OCI-M1 (cell line): Measurements from ENCODE around the gene JARID2.
A peak's percentile ranks its signal among the peaks of the same experiment; 100 is the strongest.

Experiments
- DNase-seq: peaks from one replicate; lab custom pipeline; 2025; lab: John Stamatoyannopoulos, UW

Gene JARID2

DNA sequence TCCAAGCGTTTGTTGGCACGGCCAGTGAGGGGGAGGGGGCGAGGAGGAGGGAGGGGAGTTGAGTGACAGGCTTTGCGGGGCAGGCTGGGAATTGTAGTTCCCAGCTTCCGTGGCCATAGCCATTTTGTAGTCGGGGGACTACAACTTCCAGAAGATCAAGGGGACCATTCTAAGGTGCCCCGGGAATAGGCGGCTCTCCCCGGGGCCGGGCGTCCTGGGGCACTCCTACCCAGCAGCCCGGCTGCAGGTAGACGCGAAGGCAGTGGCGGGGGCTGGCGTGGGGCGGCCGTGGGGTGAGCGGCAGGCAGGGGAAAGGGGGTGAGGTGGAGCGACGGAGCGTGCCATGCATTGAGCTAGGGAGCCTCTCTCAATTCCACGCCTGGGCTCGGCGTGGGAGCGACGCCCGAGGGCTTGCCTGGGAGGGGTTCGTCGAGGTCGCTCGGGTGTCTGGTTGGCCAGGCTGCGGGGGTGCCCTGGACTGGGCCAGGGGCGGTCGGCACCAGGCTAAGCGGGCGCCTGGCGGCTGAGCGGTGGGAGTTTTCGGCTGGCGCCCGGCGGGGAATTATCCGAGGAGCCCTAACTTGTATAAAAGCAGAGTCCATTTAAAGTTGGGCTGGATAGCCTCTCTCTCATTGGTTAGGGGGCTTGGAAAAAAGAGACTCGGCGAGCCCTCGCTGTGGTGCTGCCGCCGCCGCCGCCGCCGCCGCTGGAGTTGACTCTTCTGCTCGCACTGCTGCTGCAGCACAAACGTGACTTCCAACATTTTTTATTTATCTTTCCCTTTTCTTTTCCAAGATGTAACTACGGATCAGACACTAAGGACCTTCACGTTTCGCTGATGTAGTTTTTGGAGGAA lies at the start of gene JARID2:
Gene JARID2, plus strand, starts transcription at position 709 of the 856 bp plus-strand sequence. CDS start 471 bp downstream, outside the sequence.
- peak; percentile 98 for DNase-seq

DNA sequence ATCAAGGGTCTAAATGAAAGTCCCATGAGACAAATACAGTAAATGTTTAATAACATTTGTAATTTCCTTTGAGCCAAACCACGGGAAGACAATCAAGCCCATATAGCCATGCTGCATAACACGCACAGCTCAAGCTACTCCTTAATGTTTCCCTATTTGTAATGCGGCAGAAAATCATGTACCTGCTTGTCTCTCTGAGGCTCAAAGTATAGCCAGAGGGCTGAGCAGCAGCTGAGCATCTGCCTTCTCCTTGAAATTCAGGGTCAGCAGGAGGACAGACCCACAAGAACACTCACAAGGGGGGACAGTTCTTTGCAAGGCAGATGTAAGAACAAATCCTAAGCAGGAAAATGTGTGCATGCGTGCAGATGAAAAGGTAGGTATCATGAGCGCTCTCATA lies 45.8 kb upstream of the JARID2 start:
- no peak for DNase-seq

DNA sequence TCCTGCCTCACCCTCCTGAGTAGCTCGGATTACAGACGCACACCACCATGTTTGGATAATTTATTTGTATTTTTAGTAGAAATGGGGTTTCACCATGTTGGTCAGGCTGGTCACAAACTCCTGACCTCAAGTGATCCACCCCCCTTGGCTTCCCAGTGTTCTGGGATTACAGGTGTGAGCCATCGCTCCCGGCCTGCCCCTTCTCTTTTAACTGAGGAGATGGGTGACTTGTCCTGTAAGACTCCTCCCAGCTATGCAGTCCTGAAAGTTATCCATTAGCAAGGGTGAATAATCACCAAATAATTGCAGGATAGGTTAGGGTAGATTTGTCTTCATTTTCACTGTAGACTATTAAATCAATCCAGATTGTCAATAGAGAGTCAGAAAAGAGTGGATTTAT lies 40.5 kb upstream of the JARID2 start:
- no peak for DNase-seq

DNA sequence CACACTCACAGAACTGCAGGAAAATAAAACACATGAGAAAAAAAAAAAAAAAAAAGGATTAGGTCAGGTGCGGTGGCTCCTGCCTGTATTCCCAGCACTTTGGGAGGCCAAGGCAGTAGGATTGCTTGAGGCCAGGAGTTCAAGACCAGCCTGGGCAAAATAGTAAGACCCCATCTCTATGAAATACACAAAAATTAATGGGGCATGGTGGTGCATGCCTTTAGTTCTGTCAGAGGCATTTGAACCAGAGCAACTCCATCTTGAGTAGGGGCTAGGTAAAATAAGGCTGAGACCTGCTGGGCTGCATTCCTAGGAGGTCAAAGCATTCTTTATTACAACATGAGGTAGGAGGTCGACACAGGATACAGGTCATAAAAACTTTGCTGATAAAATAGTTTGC lies 39.0 kb upstream of the JARID2 start:
- DNase-seq = no peak

DNA sequence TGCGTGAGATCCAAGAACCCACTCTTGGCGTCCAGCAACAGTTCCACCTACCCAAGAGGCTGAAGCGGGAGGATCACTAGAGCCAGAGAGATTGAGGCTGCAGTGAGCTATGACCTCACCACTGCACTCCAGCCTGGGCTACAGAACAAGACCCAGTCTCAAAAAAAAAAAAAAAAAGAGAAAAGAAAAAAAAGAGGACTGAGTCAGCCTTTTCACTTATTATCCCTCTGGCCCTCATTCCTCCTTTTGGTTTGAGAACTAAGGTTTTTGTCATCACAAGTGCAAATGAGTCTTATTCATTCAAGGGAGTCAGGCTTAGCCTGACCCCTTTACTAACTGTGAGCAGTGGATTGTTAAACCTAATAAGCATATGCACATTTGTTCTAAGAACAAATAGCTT lies 37.9 kb upstream of the JARID2 start:
- DNase-seq = peak; percentile 28

DNA sequence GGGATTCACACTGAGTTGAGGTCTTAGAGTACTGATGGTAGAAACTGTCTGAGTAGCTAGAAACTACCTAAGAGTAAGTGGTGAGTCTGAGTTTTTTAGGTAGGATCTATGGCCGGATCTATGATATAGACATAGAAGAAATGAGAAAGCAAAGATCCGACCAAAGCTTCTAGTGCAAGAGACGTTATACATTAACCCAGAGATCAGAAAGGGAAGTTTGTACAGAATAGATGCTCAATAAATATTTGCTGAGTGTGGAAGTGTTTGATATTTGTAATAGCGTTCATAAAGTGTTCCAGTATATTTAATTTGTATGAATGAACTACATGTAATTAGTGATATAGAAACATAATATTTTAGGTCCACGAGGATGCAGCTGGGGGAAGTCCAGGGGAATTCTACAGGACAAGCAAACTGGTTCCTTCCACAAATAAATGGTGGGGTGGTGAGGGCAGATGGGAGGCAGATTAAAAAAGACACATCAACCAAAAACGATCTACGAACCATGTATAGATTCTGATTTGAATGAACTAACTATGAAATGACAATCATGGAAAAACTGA lies 31.9 kb upstream of the JARID2 start:
- no peak for DNase-seq

DNA sequence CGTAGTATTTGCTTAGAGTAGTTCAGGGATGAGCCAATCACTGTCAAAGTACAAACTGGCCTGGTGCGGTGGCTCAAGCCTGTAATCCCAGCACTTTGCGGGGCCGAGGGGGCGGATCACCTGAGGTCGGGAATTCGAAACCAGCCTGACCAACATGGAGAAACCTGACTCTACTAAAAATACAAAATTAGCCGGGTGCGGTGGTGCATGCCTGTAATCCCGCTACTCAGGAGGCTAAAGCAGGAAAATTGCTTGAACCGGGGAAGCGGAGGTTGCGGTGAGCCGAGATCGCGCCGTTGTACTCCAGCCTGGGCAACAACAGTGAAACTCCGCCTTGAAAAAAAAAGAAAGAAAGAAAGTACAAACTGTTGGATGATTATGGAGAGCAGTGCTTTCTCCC lies 27.5 kb upstream of the JARID2 start:
- DNase-seq = no peak

DNA sequence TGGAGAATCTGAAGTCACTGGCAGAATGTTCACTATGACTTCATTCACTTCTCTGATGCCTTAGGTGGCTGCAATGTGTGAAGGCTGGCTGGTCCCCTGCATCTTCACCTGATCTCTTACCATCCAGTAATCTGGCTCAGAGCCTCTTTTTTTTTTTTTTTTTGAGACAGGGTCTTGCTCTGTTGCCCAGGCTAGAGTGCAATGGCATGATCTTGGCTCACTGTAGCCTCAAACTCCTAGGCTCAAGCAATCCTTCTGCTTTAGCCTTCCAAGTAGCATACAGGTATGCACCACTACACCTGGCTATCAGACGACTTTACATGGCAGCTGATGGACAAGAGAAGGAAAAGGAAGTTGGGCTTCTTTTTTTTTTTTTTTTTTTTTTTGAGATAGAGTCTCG lies 25.8 kb upstream of the JARID2 start:
- DNase-seq = no peak

DNA sequence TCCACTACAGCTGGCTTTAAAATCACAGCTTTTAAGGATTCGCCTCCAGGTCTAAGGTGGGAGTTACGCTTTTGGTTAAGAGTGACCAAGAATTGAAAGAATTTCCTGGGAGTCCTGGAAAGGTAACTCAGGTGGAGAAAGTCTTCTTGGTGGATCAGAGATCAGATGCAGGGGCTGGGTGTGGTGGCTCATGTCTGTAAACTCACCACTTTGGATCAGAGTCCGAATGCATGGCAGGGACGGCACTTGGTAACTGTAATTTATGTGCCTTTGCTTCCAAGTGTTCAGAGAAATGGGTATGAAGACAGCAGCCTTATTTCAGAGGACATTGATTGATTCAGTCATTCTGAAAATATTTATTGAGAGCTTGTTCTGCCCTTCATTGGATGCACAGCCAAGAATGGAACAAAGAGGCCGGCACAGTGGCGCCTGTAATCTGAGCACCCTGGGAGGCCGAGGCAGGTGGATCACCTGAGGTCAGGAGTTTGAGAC lies 18.0 kb upstream of the JARID2 start:
- DNase-seq = no peak

DNA sequence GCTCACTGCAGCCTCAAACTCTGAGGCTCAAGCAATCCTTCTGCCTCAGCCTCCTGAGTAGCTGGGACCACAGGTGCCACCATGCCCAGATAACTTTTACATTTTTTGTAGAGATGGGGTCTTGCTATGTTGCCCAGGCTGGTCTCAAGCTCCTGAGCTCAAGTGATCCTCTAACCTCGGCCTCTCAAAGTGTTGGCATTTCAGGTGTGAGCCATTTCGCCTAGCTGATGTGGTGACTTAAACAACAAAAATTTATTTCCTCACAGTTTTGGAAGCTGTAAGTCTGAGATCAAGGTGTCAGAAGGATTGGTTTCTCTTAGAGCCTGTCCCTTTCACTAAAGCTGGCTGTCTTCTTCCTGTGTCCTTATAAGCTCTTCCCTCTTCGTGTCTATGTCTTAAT lies 15.0 kb upstream of the JARID2 start:
- no peak for DNase-seq

DNA sequence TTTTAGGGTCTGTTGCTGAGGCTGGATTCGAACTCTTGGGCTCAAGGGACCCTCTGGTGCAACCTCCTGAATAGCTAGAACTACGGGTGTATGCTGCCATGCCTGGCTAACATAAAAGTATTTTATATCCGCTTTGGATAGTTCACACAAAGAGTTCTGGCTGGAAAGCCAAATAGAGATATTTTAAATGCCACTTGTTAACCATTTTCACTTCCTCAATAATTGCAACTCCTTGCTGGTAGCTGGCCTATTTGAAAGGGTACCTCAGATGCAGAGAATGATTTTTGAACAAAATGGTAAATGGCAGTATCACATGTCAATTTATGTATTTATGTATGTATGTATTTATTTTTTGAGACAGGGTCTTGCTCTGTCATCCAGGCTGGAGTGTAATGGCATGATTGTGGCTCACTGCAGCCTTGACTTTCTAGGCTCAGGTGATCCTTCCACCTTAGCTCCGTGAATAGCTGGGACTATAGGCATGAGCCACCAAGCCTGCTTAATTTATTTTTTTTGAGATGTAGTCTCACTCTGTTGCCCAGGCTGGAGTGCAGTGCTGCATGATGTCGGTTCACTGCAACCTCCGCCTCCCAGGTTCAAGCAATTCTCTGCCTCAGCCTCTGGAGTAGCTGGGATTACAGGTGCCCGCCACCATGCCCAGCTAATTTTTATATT lies 12.9 kb upstream of the JARID2 start:
- DNase-seq = no peak

DNA sequence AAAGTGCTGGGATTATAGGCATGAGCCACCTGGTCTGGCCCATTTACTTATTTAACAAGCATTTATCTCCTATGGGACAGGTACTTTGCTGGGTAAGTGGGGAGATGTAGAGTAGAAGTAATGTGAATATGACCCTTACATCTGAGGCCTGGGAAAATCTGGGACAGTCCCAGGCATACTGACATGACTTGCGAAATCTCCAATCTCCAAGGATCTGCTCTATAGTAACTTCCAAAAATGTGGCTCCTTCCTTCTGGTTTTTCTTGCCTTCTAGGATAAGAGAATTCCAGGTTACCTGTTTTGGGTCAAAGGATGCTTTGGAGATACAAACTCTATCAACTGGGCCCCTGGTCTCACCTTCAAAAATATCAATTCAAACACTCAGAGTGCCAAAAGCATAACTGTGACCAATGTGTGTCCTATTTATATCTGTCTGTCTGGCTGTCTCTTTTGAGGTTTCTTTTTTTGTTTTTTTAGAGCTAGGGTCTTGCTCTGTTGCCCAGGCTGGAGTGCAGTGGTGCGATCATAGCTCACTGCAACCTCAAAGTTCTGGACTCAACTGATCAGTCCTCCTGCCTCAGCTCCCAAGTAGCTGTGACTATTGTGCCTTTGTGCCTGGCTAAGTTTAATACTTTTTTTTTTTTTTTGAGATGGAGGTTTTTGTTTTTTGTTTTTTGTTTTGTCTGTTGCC lies 11.7 kb upstream of the JARID2 start:
- no peak for DNase-seq

DNA sequence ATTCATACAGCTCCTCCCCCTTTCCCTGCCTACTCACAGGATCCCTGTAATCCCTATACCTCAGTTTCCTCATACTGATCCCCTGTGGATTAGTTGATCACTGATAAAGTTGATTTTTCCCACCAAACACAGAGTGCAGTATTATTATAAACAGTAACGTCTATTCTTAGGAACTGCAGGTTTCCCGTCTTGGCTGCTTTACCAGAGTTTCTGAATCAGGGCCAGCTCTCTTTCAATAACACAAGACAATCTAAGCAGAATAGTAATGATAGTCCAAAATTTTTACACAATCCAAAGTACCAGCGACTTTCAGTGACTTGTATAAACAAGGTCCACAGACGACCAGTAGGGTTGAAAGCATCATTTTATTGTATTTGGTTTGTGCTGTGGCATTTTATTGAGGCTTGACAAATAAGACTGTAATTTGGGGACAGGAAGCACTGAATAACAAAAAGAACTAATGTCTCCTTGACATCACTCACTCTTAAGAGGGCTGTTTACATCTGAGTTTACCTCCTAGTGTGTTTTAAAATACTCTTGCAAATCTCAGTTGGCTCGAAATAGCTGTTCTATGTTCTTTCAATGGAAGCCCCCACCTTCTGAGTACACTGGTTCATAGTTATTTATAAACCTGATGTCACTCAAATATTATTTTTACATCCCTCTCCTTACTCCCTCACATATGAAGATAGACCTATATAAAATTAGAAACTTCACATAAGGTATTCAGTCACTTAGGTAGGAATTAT lies 6.1 kb upstream of the JARID2 start:
- DNase-seq = no peak

DNA sequence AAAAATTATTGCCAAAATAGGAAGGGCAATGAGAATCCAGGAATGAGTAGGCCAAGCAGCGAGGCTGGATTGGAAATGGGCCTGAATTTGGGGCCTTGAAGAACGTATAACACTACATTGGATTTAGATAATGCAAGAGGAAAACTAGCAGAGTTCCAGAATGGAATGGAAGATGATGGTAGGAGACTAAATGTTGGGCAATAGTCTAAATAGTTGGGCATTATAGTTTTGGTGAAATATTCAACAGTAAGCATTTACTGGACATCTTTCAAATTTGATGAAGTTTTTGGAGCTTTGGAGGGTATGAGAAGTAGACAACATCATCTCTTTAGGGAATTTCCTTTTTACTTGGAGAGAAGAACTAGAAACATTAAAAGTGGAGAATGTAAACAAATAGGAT lies 3.4 kb upstream of the JARID2 start:
- no peak for DNase-seq

DNA sequence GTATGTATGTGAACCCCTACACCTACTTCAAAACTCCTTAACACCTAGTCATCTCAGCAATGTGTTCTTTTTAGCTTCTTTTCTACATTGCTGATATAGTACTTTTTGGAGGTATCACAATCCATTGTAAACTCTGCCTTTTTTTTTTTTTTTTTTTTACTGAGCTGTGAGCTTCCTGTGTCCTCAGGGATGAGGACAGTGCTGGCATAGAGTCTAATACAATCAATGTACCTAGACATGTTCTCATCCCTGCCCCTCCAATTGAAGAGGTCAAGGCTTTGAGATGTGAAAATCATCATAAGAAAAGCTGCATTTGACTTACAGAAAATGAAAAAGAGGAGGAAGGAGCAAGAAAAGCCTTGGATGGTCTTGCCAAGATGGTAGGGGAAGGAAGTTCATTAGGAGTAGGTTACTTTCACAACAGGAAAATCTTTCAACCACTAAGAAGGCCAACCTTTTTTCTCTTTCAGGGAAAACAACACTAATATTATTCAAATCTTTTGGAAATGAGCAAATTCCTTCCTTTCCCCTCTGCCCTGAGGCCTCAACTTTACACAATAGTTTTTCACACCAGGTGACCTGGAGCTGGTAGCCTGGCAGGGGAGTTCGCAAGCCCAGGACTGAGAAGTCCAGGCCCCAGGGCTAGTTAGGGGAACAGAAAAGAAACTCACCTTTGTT lies 2.8 kb upstream of the JARID2 start:
- DNase-seq = no peak

DNA sequence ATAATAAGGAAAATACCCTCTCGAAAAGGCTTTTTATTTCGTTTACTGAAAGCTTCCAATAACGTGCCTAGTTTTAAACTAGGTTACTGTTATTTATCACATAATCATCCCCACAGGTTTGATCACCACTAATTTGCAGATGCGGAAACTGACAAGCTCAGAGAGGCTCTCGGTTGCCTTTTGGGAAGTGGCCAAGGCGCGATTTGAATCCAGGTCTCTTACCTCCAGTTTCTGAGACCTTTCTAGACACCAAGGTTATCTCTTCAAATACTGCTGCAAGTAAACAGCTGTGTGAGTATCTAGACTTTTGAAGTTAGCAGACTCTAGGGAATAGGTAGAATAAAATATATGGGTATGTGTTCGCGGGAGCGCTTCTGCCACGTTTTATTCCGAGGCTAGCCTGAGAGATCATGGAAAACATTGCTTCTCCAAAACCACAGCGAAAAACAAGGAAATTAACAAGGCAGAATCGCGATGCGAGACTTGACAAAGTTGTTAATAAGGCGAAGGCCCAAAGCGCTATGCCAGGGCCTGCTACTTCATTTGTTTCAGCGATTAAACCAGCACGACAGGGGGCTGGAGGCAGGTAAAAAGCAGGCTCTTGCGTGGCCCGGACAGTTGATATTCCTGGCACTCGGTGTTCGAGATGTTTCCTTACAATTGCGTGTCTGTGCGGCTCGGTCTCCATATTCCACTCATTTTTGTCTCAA lies 1.8 kb upstream of the JARID2 start:
- no peak for DNase-seq

DNA sequence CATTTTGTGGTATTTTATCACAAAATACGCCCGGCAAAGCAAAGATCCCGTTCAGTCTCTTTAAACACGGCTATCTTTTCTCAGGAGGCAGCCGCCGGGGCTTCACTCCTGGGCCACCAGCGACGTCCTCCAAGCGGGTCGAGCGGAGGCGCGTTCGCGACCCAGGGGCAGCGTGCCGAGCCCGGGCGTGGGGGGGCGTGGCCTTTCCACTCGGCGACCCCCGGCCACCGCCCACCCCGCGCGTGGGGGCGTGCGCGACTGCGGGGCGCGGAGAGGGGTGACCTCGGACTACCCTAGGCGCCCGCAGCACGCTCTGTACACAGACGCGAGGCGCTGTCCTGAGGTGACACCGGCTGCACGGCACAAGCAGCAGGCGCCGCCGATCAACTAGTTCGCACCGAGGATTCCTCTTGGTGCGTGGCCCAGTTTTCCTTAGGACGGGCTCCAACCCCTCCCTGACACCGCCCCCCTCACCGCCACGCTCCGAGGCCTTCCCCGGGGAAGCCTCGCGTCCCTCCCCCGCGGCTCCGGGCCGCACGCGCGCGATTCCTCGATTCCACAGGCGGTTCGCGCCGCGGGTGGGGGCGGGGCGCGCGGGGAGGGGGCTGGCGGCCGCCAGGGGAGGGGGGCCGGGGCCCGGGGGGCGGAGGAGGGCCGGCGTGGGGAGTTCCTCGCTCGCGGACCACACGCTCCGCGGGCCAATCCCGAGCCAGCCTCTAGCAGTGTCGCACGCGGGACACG lies 1.1 kb upstream of the JARID2 start:
- DNase-seq = peak; percentile 82

DNA sequence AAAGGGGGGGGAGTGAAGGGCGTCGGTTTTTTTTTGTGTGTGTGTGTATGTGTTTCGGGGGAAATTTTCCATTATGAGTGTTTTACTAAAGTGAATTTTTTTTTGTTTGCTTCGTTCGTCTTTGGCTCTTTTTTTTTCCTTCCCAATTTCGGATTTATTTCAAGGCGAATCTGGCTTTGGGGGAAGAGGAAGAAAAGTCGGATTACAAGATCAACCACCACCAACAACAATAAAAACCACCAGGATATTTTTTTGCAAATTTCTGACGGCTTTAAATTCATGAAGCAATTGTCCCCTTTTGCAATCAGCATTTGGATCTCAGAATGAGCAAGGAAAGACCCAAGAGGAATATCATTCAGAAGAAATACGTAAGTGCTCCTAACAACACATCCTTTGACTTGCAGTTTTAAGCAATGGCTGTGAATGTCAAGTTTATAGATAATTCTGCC lies 372 bp downstream of the JARID2 start:
- DNase-seq = no peak

DNA sequence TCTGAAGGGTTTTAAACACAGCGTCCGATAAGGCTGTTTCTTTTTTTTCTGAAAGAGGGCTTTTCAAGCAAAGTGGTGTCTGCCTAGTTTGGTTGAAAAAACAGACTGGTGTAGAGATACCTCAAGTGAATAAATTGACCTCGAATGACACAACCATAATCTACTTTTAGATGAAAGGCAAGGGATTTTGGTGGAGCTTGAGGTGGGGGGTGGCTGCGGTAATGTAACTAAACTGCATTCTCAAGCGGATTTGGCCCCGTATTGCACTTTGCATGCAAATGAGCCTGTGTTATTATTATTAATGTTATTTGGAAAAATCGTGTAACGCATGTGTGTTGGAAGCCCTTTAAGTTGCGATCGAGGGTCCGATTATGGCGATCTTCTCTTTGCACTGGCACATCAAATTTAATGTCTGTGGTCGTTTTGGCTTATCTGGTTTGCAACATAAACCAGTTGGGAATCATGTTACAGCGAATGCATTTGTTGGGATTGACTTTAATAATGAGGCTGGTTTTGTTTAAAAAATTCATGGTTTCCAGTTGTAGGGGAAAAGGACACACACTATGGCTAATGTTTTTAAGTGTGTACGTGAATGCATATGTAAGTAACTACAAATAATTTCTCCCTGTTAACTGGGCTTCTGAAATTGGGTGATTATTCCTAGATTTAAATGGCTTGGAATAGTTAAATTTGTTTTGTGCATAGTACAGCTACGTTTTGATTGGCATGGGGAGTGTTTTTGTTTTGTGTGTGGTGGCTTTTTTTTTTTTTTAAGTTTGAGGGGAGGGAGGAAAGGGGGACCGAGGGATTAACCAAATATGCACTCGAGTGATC lies 1.0 kb downstream of the JARID2 start:
- DNase-seq = peak; percentile 86
